ENCODE data around the gene MEIOSIN.

GRCh38 chr19:45791744-45792469, 58.7 kb downstream of the MEIOSIN start:
- TF ChIP-seq EP300 (IDR thresholded peaks at IDR 0.05; ENCODE audit: low read depth) (no peak), CTCF (IDR thresholded peaks at IDR 0.05) (no peak), POLR2A (IDR thresholded peaks at IDR 0.05) (no peak), POLR2AphosphoS5 (IDR thresholded peaks at IDR 0.05) (no peak)

Measured in transverse colon (tissue), 4 donors.